Ecto neural progenitor cell (in vitro differentiated cells): ENCODE results near the gene TNN.
"Not testable (repeated sequence)": the region's sequence is repeated elsewhere in the genome, so short reads cannot be mapped to it uniquely, and the experiment has no call there.

Source experiments
- DNase-seq: peaks from one replicate; pipeline ENCODE4 v3.0.0-alpha.2; 2018; ENCODE audit warnings: low spot score

The TNN gene

DNA sequence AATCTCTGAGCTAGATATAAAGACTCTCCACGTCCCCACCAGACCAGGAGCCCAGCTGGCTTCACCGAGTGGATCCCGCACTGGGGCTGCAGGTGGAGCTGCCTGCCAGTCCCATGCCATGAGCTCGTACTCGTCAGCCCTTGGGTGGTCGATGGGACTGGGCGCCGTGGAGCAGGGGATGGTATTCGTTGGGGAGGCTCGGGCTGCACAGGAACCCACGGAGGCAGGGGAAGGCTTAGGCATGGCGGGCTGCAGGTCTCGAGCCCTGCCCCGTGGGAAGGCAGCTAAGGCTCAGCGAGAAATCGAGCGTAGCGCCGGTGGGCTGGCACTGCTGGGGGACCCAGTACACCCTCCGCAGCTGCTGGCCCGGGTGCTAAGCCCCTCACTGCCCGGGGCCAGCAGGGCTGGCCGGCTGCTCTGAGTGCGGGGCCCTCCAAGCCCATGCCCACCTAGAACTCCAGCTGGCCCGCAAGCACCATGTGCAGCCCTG lies 40.7 kb downstream of the TNN start:
- DNase-seq, result not testable (repeated sequence)

DNA sequence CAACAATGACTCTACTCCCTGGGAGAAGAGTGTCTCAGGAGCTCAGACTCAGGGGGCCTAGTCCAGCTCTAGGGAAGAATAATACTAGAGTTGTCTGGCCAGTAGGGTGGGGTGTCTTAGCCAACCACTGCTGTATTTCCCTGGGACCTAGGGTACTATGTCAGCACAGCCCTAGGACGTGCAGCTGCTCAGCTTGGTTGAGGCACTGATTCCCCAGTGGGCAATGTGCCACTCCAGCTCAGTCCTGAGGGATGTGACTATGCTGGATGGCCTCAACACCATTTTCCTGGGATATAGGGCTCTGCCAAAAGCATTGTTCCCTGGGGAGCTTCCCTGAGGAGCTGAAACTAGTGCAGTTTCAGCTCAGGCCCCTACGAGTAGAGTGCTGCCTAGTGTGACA lies 47.4 kb downstream of the TNN start:
- no peak for DNase-seq

DNA sequence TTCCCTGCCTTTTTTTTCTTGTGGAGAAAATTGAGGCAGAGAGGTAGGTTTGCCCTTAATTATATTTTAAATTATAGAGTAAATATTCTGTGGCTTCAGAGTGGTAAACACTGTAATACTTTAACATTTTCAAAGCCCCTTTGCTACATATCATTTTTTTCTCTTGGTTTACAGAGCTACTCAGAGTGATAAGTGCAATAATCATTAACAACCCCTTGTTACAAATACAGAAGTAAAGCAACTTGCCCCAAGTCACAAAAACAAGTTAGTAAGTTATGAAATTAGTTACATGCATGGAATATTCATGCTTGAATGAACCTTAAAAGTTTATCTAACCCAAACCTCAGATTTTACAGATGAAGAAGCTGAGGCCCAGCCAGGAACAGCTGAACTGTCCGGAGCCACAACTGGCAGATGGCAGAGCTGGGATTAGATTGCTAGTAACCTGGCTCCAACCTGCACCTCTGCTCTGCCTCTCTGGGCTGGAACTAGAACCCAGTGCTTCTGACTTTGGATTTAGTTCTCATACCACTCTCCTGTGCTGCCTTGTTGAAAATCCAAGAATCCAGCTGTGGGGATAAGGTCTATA lies 48.7 kb downstream of the TNN start:
- no peak for DNase-seq

DNA sequence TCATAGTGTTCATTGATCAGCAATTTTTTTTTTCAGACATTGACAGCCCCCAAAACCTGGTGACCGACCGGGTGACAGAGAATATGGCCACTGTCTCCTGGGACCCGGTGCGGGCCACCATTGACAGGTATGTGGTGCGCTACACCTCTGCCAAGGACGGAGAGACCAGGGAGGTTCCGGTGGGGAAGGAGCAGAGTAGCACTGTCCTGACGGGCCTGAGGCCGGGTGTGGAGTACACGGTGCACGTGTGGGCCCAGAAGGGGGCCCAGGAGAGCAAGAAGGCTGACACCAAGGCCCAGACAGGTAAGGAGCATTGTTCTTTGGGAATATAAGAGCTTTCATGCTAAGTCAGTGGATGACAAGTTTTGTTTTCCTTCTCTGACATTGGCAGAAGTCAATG lies 49.3 kb downstream of the TNN start:
- DNase-seq, result no peak

DNA sequence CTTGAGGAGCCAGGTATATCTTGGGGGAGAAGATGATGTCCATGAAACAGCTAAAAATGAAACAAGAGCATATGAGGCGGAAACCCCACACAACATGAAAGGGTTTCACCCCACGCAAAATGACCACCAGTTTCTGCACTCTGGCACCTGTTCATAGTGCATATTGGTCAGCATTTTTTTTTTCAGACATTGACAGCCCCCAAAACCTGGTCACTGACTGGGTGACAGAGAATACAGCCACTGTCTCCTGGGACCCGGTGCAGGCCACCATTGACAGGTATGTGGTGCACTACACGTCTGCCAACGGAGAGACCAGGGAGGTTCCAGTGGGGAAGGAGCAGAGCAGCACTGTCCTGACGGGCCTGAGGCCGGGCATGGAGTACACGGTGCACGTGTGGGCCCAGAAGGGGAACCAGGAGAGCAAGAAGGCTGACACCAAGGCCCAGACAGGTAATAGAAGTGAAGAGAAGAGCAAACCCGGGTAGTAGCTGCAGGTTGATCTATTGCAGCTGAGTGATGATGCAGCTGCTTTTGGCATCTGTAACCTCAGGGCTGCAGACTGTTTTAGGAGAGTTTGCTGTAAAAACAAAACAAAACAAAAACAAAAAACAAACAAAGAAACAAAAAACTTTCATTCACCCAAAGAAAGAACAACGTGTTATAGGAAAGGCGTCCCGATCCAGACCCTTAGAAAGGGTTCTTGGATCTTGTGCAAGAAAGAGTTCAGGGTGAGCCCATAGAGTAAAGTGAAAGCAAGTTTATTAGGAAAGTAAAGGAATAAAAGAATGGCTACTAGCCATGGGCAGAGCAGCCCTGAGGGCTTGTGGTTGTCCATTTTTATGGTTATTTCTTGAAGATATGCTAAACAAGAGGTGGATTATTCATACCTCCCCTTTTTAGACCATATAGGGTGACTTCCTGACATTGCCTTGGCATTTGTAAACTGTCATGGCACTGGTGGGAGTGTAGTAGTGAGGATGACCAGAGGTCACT lies 51.0 kb downstream of the TNN start:
- DNase-seq, result no peak

DNA sequence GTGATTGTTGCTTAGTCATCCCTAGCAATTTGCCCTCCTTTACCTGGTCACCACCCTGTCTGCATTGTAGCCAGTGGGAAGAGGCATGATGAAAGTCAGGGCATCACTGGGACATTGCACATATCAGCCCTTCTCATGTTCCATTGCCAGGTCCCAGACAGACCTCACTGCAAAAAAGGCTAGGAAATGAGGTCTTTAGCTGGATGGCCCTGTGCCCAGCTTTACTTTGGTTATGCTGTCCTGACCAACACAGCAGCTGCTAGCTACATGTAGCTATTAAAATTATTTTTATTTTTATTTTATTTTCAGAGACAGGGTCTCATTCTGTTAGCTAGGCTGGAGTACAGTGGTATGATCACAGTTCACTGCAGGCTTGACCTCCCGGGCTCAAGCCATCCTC lies 52.9 kb downstream of the TNN start:
- no peak for DNase-seq

DNA sequence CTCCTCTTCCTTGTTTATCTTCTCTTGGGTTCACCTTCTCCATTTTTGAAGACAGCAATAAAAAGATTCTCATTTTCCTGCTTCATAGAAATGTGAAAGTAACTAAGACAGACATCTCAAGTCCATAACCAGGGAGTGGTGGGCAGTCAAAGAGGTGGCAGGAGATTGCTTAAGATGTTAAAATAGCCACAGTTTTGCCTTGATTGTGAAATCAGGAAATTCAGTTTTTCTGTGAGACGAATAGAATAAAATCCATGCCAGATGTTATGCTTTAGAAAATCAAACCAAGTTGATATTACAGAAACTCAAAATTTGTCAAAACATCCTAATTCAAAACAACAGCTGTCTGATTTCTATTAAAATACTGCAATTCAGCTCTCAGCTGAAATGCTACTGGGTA lies 57.2 kb downstream of the TNN start:
- DNase-seq, result no peak

DNA sequence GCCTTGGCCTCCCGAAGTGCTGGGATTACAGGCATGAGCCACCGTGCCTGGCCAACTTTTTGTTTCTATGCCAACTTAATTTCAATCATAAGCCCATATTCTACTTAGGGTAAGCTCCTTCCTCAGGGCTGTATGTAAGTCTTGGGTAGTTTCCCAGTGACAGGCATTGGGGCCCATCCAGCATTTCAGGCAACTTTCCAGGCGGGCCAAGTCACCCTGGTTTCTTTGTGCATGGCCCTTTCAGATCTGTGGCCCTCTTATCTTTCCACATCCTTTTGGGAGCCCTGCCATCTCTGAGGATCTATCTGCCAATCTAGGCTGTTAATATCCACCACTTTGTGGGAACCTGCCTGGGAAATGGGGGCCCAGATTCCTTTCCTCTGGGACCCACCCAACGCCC lies 58.7 kb downstream of the TNN start:
- DNase-seq, result no peak

DNA sequence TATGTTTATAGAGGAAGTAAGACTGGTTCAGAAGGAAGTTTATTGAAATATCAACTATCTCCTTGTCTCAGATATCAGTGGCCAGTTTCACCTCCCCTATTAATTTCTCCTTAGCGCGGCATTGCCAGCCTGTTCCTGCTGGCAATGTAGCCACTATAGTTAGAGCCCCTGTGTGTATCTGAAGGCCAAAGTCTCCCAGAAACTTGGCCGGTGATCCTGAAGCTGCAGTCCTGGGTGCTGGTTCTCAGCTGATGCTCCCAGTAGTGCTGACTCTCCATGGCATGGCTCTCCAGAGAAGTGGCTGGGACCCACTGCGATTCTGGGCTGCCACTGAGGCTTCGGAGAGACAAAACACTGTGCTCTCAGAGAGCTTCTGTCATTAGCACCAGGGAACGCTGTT lies 59.9 kb downstream of the TNN start:
- no peak for DNase-seq

DNA sequence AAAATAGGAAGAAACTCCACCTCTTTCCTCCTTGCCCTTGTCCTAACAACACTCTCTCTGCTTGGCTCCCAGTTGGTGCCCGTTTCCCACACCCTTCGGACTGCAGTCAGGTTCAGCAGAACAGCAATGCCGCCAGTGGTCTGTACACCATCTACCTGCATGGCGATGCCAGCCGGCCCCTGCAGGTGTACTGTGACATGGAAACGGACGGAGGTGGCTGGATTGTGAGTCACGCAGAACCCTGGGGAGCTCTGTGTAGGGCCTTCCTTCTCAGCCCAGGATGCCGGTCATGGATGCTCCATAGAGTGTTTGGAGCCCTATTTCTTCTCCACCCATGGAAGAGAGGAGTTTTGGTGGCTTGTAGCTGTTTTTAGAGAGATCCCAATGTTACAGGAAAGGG lies 60.9 kb downstream of the TNN start:
- no peak for DNase-seq

DNA sequence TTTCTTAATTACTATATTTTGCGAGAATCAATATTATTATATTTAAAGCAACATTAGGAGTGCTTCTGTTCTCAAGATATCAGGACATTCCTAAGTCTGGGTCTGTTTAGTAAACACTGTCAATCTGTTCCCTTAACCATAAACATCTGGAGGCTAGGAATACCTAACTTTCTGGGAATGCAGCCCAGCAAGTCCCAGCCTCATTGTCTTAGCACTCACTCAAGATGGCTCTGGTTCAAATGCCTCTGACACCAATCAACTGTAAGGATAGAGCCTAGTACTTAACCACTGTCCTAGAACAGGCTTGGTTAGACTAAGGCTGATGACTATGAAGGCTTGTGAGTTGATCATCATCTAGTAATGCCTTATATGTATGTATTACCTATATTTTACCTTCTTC lies 61.5 kb downstream of the TNN start:
- DNase-seq, result no peak

DNA sequence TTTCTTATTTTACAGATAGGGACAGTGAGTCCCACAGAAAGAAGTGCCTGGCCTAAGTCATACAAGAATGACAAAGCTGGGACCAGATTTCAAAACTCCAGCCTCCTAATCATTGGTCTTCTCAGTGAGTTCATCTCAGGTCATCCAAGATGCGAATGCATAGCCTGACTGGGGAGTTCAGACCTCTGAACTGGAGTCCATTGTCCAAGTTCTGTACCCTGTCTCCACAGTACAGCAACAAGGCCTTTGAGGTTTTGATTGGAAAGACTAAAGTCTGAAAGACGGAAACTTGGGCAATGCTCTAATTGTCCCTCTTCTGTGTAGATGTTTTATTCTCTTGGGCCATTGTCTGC lies 62.0 kb downstream of the TNN start:
- no peak for DNase-seq

DNA sequence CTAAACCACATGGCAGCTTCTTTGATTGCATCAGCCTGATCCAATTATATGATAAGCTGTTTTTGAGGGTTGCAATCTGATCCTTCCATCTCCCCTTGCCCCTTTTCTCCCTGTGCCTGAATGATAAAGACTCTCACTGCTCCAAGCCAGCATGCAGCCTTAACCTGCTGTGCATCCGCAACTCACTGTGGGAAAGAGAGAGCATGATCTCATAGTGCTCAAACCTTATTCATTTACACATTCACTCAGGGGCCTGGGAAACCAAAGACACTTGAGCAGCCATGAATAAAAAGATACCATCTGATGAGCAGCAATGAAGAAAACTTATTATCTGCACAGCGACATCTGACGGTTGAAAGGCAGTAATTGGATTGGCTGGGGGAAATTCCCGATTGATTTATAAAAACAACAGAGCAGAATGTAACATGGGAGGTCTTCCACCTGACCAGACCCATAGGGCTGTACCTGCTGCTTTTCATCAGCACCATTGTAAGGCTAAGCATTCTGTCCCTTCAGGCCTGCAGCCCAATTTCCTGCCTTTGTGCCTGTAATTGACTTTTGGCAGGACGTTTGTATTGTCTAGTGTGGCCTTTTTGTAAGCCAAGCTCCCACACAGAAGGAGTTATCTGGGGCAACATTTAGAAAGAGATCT lies 62.5 kb downstream of the TNN start:
- no peak for DNase-seq

DNA sequence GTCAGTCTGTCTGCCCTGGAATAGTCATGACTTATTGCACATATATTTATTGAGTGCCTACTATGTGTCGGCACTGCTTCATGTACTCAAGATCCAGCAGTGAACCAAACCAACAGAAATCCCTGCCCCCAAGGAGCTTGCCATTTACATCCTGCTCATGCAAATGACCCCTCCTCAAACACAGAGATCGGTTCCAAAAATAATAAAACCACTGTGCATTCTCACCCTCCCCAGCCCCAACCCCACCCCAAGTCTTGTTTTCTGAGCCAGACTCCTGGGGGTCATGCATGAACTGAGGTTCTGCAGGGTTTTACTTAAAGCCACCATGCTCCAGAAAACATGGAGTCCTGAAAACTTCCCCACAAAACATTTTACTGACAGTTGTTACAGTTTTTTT lies 63.0 kb downstream of the TNN start:
- DNase-seq, result no peak

DNA sequence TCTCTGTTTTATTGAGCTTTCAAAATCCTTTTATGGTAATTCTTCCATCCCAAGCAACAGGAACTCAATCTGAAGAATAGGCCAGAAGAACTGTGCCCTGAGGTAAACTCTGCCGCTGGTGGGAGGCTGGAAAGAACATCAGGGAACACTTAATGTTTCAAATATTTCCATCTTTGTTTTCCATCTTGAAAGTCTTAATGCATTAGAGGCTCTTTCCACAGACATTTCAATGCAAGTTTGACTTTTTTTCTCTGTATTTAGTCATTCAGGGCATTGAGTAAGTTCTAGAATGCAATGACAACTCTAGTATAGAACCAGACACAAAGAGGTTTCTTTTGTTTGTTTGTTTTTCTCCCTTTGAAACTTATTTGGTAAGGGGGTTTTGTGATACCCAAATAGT lies 63.5 kb downstream of the TNN start:
- no peak for DNase-seq

DNA sequence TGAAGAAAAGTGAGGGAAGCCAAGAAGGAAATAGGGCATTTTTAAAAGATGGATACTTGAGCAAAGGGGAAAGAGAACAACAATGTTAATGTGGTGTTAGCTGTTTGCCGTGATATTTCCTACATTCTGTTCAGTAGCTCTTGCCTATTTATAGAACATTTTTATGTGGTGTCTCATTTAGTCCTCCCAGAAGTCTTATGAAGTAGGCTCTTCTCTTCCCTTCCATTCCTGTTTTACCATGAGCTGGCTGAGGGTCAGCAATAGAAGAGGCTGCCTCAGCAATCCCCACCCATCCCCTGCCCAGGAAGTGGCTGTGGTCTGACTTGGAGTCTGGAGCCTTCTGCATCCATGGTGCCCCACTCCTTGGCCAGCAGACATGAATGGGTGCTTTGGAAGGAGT lies 64.8 kb downstream of the TNN start:
- DNase-seq, result no peak

DNA sequence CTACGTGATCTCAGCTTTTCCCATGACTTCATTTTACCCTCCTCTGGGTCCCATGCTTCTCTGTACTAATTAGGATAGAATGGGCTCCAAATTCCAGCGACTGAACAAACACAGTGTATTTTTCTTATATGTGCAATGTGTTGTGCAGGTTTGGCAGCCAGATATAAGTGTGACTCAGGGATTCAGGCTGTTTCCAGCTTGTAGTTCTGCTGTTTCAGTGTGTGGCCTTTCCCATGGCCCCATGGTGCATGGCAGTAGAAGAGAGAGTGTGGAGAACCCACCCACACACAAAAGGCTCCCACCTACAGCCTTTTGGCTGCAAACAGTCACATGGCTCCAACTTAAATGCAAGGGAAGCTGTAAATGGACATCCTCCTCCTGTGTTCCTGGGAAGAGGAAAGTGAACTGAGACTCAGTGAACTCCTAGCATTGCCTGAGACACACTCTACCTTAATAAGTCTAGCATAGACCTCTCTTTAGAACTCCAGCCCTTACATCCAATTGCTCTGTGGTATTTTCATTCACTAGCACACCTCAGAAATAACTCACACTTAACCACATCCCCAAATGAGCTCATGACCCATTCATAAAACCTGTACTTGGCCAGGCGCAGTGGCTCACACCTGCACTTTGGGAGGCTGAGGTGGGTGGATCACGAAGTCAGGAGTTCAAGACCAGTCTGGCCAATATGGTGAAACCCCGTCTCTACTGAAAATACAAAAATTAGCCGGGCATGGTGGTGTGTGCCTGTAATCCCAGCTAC lies 66.2 kb downstream of the TNN start:
- no peak for DNase-seq

DNA sequence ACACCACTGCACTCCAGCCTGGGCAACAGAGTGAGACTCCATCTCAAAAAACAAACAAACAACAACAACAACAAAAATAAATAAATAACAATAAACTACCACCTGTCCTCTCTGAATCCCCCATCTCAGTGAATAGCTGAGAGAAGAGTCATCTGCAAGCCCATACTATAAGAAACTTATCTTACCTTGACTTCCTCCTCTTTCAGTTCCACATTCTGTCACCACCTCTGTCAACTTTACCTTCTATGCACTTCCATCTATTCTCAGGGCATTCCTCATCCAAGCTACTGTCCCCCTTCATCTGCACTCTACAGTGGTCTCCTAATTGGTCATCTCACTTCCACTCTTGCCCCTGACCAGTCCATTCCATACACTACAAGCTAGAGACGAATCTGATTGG lies 66.9 kb downstream of the TNN start:
- DNase-seq, result no peak

DNA sequence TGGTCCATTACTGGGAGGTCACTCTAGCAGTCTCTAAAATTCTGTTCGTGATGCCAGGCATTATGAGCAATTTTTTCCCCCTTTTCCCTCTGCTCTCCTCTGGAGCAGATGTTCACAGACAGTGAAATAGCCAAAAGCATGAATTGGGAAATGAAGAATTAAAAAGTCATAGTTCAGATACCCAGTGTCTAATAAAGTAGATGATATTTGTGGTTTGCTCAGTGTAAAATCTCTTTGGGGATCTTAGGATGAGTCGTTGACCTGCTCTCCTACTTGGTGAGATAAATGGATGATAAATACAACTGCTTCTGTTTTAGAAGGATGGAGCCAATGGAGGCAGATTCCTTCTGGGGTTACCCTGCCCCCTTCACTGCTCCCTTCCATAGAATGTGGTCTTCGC lies 68.6 kb downstream of the TNN start:
- no peak for DNase-seq

DNA sequence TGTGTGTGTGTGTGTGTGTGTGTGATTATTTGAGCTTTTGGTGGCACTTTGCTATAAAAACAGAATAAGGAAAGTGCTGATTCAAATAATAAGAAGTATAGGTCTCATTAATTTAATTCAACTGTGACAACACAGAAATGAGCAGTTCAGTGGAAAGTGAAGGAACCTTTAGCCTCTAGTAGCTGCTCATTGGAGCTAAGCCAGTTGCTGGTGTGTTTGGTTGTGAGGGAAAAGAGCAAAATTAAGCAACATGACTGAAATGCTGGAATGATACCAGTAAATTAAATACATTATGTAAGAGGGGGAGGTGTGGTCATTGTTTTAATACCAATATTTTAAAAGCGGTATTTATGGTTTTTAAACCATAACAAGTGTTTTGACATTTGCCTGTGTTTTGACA lies 69.7 kb downstream of the TNN start:
- no peak for DNase-seq

DNA sequence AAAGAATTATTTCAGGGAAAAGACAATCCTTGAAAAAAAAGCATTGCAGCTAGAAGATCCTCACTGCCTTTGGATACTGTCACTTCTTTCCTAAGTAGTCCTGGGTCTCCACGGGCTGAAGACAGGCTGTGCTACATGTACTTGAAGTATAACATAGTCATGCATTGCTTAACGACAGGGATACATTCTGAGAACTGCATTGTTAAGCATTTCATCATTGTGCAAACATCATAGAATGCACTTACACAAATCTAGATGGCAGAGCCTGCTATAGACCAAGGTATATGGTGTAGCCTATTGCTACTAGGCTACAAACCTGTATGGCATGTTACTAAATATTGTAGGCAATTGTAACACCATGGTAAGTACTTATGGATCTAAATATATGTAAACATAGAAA lies 70.9 kb downstream of the TNN start:
- no peak for DNase-seq

DNA sequence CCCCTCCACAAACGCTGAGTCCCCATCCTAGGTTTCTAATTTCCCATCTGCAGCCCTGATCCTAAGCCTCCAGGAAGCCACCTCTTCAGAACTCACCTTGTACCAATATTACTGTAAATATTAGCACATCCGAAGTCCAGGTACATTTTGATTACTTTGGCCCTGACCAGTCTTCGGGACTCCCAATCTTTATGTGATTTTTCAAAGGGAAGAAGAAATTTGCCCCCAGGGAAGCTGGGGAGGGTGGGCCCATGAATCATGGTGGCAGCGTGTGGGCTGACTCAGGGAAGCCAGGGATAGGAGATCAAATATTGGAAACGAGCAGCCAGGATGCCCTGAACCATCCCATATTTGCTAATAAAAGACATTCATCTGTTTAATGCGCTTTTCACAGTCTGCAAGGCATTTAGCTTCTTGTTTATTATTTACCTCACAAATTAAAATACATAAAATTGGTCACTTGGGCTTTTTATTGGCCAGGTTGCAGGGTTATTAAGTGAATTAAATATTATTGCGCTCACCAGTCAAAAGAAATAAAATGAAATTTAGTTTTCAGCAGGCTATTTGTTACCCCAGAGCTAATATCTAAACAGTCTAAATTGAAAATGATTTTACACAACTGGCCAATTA lies 78.4 kb downstream of the TNN start:
- DNase-seq, result no peak
